ENCODE results near the gene ANKRD27.
"Not testable (repeated sequence)": the region's sequence is repeated elsewhere in the genome, so short reads cannot be mapped to it uniquely, and the experiment has no call there.

- TF ChIP-seq CTCF (IDR thresholded peaks at IDR 0.05; ENCODE audit: low read depth, low read length, poor library complexity, severe bottlenecking); EZH2phosphoT487 (IDR thresholded peaks at IDR 0.05; ENCODE audit: borderline replicate concordance, low read length): not testable (repeated sequence)
Measured at GRCh38 chr19:32695506-32695905, 20.5 kb upstream of the ANKRD27 start.
